T-helper 17 cell (primary cell): ENCODE results near the gene LEMD2. TPM values are rescaled to one million over a fixed set of nuclear protein-coding genes. Genes with fewer than 3 reads are reported as not detected.

Source experiments
- ATAC-seq: fragments of 150-1000 bp; cut with Tn5 transposase; 2 replicates; pipeline ENCODE4 v1.10.0; 2021; ENCODE audit warnings: mild to moderate bottlenecking, moderate library complexity
- DNase-seq, 3 donors: peaks; one replicate each; pipeline versions ENCODE4 v3.0.0 to v3.0.0-alpha.2; 2020 to 2021
- H3K9me3 ChIP-seq: one replicate; pipeline ENCODE4 v1.7.0; 2013; ENCODE audit warnings: low read length, mild to moderate bottlenecking; ENCODE audit not compliant: control insufficient read depth, poor library complexity, severe bottlenecking
- H3K27ac Mint-ChIP-seq: one replicate; pipeline ENCODE4 v1.8.0; 2022; ENCODE audit warnings: mild to moderate bottlenecking, moderate library complexity, mixed read lengths
- H3K27me3 Mint-ChIP-seq: one replicate; pipeline ENCODE4 v1.8.0; 2022; ENCODE audit warnings: mixed read lengths
- H3K36me3 Mint-ChIP-seq: one replicate; pipeline ENCODE4 v1.8.0; 2022; ENCODE audit warnings: low read depth, mixed read lengths
- H3K4me1 Mint-ChIP-seq: one replicate; pipeline ENCODE4 v1.8.0; 2022; ENCODE audit warnings: mild to moderate bottlenecking, mixed read lengths
- H3K4me3 Mint-ChIP-seq: one replicate; pipeline ENCODE4 v1.8.0; 2022; ENCODE audit warnings: mild to moderate bottlenecking, moderate library complexity, mixed read lengths
- total RNA-seq, 4 donors: library from RNA in 2 of 4; stranded (reverse) in 2 of 4; gene quantifications; one replicate each; pipeline ENCODE4 v1.2.3 and lab custom pipeline; 2022 to 2026

Gene LEMD2
- total RNA-seq, 2 donors from 2014 or later = 101 to 120 TPM

GRCh38 chr6:33747823-33748222 is 41.1 kb downstream of the LEMD2 start:
- H3K9me3 ChIP-seq = no peaks in the 10 kb centered on the region

GRCh38 chr6:33746651-33747100 is 42.3 kb downstream of the LEMD2 start, which contains the start of gene IP6K3:
IP6K3 (minus strand) TSS chr6:33746905; CDS start chr6:33735476, 11,429 bp downstream.
- Mint-ChIP-seq H3K36me3 (no peaks in the 10 kb centered on the region), H3K4me1 (peaks cover 15% of the 10 kb centered on the region), H3K27me3 (peaks cover 40% of the 10 kb centered on the region), H3K4me3 (no peak within 1 kb of the TSS), H3K27ac (peak within 1 kb of the TSS; percentile 32)
- ATAC-seq (no peak), DNase-seq (no peak)
- no peaks in the 10 kb centered on the region for H3K9me3 ChIP-seq

More at GRCh38 chr6:33747823-33748222, 41.1 kb downstream of the LEMD2 start:
- Mint-ChIP-seq H3K4me3 (no peak overlapping the region), H3K4me1 (peaks cover 15% of the 10 kb centered on the region), H3K27ac (peak overlapping the region; percentile 32), H3K27me3 (peaks cover 32% of the 10 kb centered on the region), H3K36me3 (no peaks in the 10 kb centered on the region)
- ATAC-seq = no peak
- no peak for DNase-seq

- H3K27me3 Mint-ChIP-seq = peaks cover 40% of the 10 kb centered on the region
- no peaks in the 10 kb centered on the region for H3K36me3 Mint-ChIP-seq
- H3K27ac Mint-ChIP-seq = no peak overlapping the region
- no peaks in the 10 kb centered on the region for H3K9me3 ChIP-seq
- H3K4me3 Mint-ChIP-seq = no peak overlapping the region
- no peak for ATAC-seq
- peaks cover 15% of the 10 kb centered on the region for H3K4me1 Mint-ChIP-seq
- DNase-seq = no peak
These were observed 42.8 kb downstream of the LEMD2 start for GRCh38 chr6:33746036-33746600.

DNA sequence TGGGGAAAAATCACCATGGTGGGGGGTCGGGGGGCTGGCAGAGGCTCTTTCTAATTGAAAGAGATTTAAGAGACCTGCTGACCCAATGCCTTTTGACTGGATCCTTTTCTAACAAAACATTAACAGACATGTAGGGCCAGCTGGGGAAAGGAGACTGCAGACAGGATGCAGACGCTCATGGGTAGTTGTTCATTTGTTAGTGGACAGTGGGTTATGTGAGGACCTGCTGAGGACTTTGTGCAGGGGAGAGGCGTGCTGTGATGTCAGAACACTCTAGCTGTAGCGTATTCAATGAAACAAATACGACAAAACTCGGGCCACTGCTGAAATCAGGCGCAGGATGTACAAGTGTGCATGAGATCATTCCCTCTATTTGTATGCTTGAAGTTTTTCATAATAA is 43.4 kb downstream of the LEMD2 start:
- no peak overlapping the region for H3K4me3 Mint-ChIP-seq
- no peaks in the 10 kb centered on the region for H3K36me3 Mint-ChIP-seq
- H3K4me1 Mint-ChIP-seq = peaks cover 10% of the 10 kb centered on the region
- no peak overlapping the region for H3K27ac Mint-ChIP-seq
- ATAC-seq (no peak), DNase-seq (no peak)
- peaks cover 40% of the 10 kb centered on the region for H3K27me3 Mint-ChIP-seq
- no peaks in the 10 kb centered on the region for H3K9me3 ChIP-seq

GRCh38 chr6:33744895-33745546 is 43.9 kb downstream of the LEMD2 start:
- no peak overlapping the region for H3K4me3 Mint-ChIP-seq
- ATAC-seq (no peak), DNase-seq (no peak)
- H3K27me3 Mint-ChIP-seq = peaks cover 37% of the 10 kb centered on the region
- no peaks in the 10 kb centered on the region for H3K9me3 ChIP-seq
- no peak overlapping the region for H3K27ac Mint-ChIP-seq
- H3K4me1 Mint-ChIP-seq = peaks cover 6% of the 10 kb centered on the region
- no peaks in the 10 kb centered on the region for H3K36me3 Mint-ChIP-seq

DNA sequence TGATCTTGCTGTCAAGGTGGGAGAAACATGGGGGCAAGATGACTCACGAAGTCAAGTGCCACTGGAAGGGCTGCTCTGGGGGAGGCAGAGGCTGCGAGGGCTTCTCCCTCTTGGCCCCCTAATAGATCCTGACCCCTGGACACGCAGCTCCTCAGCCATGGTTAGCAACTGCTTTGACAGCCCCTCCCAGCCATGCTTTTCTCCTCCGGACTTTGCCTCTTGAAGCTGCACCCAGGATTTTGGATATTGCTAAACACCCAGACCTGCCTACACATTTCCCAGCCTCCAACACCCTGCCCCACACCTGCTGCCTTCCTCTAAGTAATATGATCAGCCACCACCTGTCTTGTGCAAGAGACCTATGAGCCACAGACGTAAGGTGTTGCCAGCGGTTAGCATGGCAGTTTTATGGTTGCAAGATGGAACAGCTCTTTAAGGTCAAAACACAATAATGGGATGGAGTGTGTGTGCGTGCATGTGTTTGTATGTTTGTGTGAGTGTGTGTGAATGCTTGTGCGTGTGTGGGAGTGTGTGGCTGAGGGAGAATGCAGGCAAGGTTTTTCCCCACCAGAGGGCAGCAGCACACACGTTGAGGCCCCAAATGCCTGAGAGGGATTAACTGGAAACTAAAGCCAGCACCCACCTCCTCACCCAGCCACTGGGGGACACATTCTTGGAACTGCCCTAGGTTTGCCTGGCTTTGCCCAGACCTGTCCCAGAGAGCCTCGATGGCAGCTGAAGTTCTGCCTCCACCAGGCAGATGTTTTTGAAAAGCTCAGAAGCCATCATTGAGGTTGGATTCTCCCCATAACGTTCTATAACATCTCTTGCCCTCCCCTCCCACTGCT is 44.7 kb downstream of the LEMD2 start:
- Mint-ChIP-seq H3K4me1 (peaks cover 6% of the 10 kb centered on the region), H3K36me3 (no peaks in the 10 kb centered on the region), H3K27ac (no peak overlapping the region), H3K27me3 (peaks cover 33% of the 10 kb centered on the region), H3K4me3 (no peak overlapping the region)
- peak; percentile 51 to 54 (median 53) for DNase-seq
- ATAC-seq = peak; percentile 89
- no peaks in the 10 kb centered on the region for H3K9me3 ChIP-seq

DNA sequence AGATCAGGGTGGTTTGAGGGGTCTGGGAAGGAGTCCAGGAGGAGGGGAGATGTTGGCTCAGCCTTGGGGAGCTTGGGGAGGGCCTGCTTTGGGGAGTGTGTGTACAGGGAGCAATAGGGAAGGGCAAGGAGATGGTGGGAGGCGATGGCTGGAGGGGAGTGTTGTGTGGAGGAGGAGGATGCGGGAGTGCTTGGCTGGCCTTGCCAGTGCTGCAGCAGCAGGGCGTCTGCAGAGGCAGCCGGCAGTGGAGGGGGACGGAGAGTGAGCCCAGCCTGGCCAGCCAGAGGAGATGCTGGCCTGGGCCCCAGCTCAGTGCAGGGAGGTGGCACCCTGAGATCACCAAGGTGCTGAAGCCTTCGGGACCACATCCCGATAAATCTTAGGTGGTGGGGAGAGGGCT is 46.1 kb downstream of the LEMD2 start:
- Mint-ChIP-seq H3K27ac (no peak overlapping the region), H3K36me3 (no peaks in the 10 kb centered on the region), H3K4me1 (peaks cover 6% of the 10 kb centered on the region), H3K4me3 (no peak overlapping the region), H3K27me3 (peaks cover 28% of the 10 kb centered on the region)
- DNase-seq (no peak), ATAC-seq (no peak)
- no peaks in the 10 kb centered on the region for H3K9me3 ChIP-seq

DNA sequence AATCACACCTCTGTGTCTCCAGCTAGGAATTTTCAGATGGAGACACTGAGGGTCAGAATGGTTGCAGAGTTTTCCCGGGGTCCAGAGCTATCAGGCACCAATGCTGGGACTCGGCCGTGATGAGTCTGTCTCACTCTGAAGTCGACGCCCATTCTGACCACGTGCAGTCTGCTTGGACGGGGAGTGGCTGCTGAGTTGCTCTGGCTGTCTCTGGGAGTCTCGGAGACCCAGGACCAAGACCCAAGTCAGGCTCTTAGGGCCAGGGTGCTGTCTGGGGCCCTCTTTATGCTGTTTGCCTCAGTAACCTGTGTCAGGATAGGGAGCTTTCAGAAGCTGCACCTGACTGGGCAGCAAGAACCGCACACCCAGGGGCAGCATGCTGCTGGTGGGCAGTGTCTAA is 46.8 kb downstream of the LEMD2 start:
- Mint-ChIP-seq H3K27me3 (peaks cover 20% of the 10 kb centered on the region), H3K4me3 (no peak overlapping the region), H3K4me1 (peaks cover 4% of the 10 kb centered on the region), H3K27ac (no peak overlapping the region), H3K36me3 (no peaks in the 10 kb centered on the region)
- no peak for DNase-seq
- no peaks in the 10 kb centered on the region for H3K9me3 ChIP-seq
- no peak for ATAC-seq

DNA sequence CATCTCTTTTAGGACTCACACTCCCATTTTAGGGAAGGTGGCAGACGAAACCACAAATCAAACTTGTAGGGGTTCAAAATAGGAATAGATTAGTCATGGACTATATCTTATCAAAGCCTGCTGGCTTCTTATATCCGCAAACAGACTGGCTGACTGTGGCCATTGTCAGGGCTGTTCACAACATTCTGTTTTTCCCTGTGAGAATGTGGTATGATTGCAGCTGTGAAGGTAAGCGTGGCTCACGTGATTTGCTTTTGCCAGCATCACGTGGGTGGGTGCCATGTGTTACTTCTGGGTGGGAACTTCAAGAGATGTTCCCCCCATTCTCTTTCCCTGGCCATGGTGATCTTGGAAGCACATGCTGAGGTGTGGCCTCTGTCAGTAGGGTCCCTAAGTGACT is 48.1 kb downstream of the LEMD2 start:
- DNase-seq = no peak
- Mint-ChIP-seq H3K4me3 (no peak overlapping the region), H3K4me1 (peaks cover 4% of the 10 kb centered on the region), H3K27me3 (peaks cover 19% of the 10 kb centered on the region), H3K36me3 (no peaks in the 10 kb centered on the region), H3K27ac (no peak overlapping the region)
- ATAC-seq = no peak
- no peaks in the 10 kb centered on the region for H3K9me3 ChIP-seq

GRCh38 chr6:33740204-33740608 is 48.7 kb downstream of the LEMD2 start:
- no peaks in the 10 kb centered on the region for H3K36me3 Mint-ChIP-seq
- H3K9me3 ChIP-seq = no peaks in the 10 kb centered on the region
- no peak overlapping the region for H3K27ac Mint-ChIP-seq
- ATAC-seq (no peak), DNase-seq (no peak)
- H3K4me1 Mint-ChIP-seq = peaks cover 4% of the 10 kb centered on the region
- H3K4me3 Mint-ChIP-seq = no peak overlapping the region
- H3K27me3 Mint-ChIP-seq = peaks cover 19% of the 10 kb centered on the region

DNA sequence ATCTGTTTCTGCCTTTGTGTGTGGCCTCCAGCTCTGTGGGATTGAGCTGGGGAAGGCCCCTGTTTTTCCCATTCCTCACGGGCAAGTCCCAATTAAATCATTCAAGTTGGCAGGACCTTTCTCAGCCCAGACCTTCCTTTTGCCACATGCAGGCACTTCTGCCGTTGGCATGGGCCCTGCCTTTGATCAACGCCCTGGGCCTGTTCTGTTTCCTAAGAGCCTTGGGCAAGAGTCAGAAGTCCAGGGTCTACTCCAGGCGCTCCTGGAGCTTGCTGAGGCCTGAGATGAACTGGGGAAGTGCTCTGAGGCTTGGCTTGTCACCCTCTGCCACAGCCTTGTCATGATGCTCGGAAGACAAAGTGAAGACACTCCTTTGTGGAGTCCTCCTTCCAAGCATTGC is 49.4 kb downstream of the LEMD2 start:
- Mint-ChIP-seq H3K27me3 (peaks cover 19% of the 10 kb centered on the region), H3K4me3 (no peak overlapping the region), H3K4me1 (peaks cover 4% of the 10 kb centered on the region), H3K27ac (no peak overlapping the region), H3K36me3 (no peaks in the 10 kb centered on the region)
- ATAC-seq (no peak), DNase-seq (no peak)
- H3K9me3 ChIP-seq = no peaks in the 10 kb centered on the region

- no peaks in the 10 kb centered on the region for H3K36me3 Mint-ChIP-seq
- DNase-seq = no peak
- no peaks in the 10 kb centered on the region for H3K9me3 ChIP-seq
- H3K27me3 Mint-ChIP-seq = peaks cover 14% of the 10 kb centered on the region
- H3K4me1 Mint-ChIP-seq = no peaks in the 10 kb centered on the region
- H3K4me3 Mint-ChIP-seq = no peak overlapping the region
- no peak overlapping the region for H3K27ac Mint-ChIP-seq
- no peak for ATAC-seq
These were observed 50.1 kb downstream of the LEMD2 start for GRCh38 chr6:33738879-33739278.

- Mint-ChIP-seq H3K27me3 (peaks cover 11% of the 10 kb centered on the region), H3K36me3 (no peaks in the 10 kb centered on the region)
These were observed 50.8 kb downstream of the LEMD2 start for GRCh38 chr6:33738153-33738552.

More at GRCh38 chr6:33738153-33738552, 50.8 kb downstream of the LEMD2 start:
- no peak for DNase-seq
- ATAC-seq = no peak
- H3K27ac Mint-ChIP-seq = no peak overlapping the region
- no peak overlapping the region for H3K4me3 Mint-ChIP-seq
- H3K9me3 ChIP-seq = no peaks in the 10 kb centered on the region
- no peaks in the 10 kb centered on the region for H3K4me1 Mint-ChIP-seq
